Measurements from ENCODE around the gene USP46. TPM values are rescaled to one million over a fixed set of nuclear protein-coding genes. Genes with fewer than 3 reads are reported as not detected.

The USP46 gene
- total and polyA plus RNA-seq, 2 of the 8 experiments (the other 6 are each of a cell fraction or from before 2014, with no cell fraction given): 10.6 to 62.4 TPM

DNA sequence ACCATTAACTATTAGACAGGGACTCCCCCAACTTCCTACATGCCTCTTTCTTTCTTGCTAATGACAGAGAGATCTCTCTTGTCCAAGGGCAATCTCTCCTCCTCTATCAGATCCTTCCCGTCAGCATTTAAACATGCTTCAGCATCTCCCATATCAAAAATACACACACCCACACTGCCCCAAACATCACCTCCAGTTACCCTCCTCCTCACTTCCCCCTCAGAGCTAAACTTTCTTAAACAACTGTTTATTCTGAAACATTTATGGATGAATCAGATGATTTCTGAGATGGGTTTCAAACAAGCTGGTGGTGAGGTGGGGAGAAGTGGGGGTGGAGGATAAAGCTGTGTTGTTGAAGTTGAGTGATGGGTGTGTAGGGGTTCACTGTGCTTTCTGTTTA is 23.5 kb downstream of the USP46 start:
- peaks cover 2 to 11% of the 10 kb centered on the region in 2 experiments for H4K20me1 ChIP-seq (replicated peaks in 1 of 2; ENCODE audit: control insufficient read depth in 1 of 2, insufficient read depth in 2 of 2, low read length in 2 of 2)
- no peak for TF ChIP-seq HDAC6 (IDR thresholded peaks at IDR 0.05; ENCODE audit: low read depth, low read length)
- TF ChIP-seq SRF (IDR thresholded peaks at IDR 0.05; ENCODE audit: low read depth, low read length): no peak
- TF ChIP-seq ASH2L (IDR thresholded peaks at IDR 0.05; ENCODE audit: low read length): no peak
- no peak for TF ChIP-seq BACH1 (IDR thresholded peaks at IDR 0.05; ENCODE audit: low read length)
- no peak for TF ChIP-seq CBX8 (IDR thresholded peaks at IDR 0.05; ENCODE audit: borderline replicate concordance, low read depth, low read length)
- no peak for TF ChIP-seq SP1 (IDR thresholded peaks at IDR 0.05; ENCODE audit: low read depth, low read length)
- TF ChIP-seq BCL11A (IDR thresholded peaks at IDR 0.05; ENCODE audit: low read depth in 2 of 2, low read length in 2 of 2): no peak
- TF ChIP-seq CEBPB (IDR thresholded peaks at IDR 0.05; ENCODE audit: low read depth, low read length): no peak
- TF ChIP-seq FOSL1 (IDR thresholded peaks at IDR 0.05; ENCODE audit: insufficient read depth, low read depth, low read length): no peak
- no peak for TF ChIP-seq TCF12 (IDR thresholded peaks at IDR 0.05; ENCODE audit: low read depth, low read length)
- no peak for TF ChIP-seq TBP (IDR thresholded peaks at IDR 0.05; ENCODE audit: low read depth, low read length)
- H2BK12ac ChIP-seq (ENCODE audit: low read depth, low read length): no peak overlapping the region
- H3K14ac ChIP-seq (ENCODE audit: insufficient read length): no peak overlapping the region
- CTCF ChIA-PET (ENCODE audit: partially characterized antibody): no interaction called here
- H3K4me1 ChIP-seq (replicated peaks in 1 of 4; ENCODE audit: control insufficient read depth in 3 of 4, insufficient read depth in 4 of 4, low read length in 3 of 4): no peaks in the 10 kb centered on the region; a peak in 1 of 7 replicates
- no peak overlapping the region for H2BK120ac ChIP-seq (replicated peaks; ENCODE audit: low read depth, low read length)
- H2AK5ac ChIP-seq (ENCODE audit: low read depth, low read length): no peak overlapping the region
- no peak overlapping the region for H2BK15ac ChIP-seq (ENCODE audit: low read length)
- no peak overlapping the region for H4K91ac ChIP-seq (replicated peaks; ENCODE audit: insufficient read length, low read length)
- H3K9ac ChIP-seq (replicated peaks in 1 of 4; ENCODE audit: extremely low read depth in 1 of 4, low read depth in 3 of 4, low read length in 3 of 4): no peak overlapping the region
- no peaks in the 10 kb centered on the region for H3K9me3 ChIP-seq (ENCODE audit: insufficient read depth in 2 of 2, low read depth in 1 of 2, low read length in 1 of 2)
- no peak overlapping the region for H3K27ac ChIP-seq (ENCODE audit: low read depth, low read length)
- peaks cover 34 to 89% of the 10 kb centered on the region in 2 experiments for H3K79me2 ChIP-seq (ENCODE audit: control insufficient read depth in 1 of 2, insufficient read depth in 2 of 2, low read length in 2 of 2)
- WGBS, 2 experiments (ENCODE audit: extremely low coverage in 1 of 2, insufficient coverage in 1 of 2, insufficient read length in 1 of 2, insufficient replicate concordance in 2 of 2, low coverage in 1 of 2, low lambda C conversion rate in 2 of 2, missing lambda C conversion rate in 1 of 2): 93% methylated on average over 1 of the region's 1 CpG; no CpG with 5 or more reads in 1 of the 2 experiments
- peaks cover 0 to 8% (median 2%) of the 10 kb centered on the region in 4 experiments; a peak in 2 of 8 replicates for H3K36me3 ChIP-seq (ENCODE audit: control insufficient read depth in 2 of 4, insufficient read depth in 4 of 4, low read length in 3 of 4)
- no peak overlapping the region for H3K4me2 ChIP-seq (ENCODE audit: insufficient read depth in 1 of 2, low read depth in 2 of 2, low read length in 2 of 2)
- FAIRE-seq: no peak
- H2BK20ac ChIP-seq (ENCODE audit: low read length): no peak overlapping the region
- no peak overlapping the region for H4K5ac ChIP-seq (ENCODE audit: insufficient read length, low read depth, low read length)
- H3K18ac ChIP-seq (ENCODE audit: extremely low read depth, low read length): no peak overlapping the region
- H2BK5ac ChIP-seq (ENCODE audit: low read depth, low read length): no peak overlapping the region
- H3K27me3 ChIP-seq (replicated peaks in 1 of 4; ENCODE audit: control insufficient read depth in 3 of 4, extremely low read depth in 1 of 4, insufficient read depth in 3 of 4, low read length in 3 of 4): no peaks in the 10 kb centered on the region
- H4K8ac ChIP-seq (ENCODE audit: extremely low read depth, insufficient read depth, low read length): no peak overlapping the region
- H3K23me2 ChIP-seq (ENCODE audit: low read depth, low read length): no peaks in the 10 kb centered on the region; the same call in 1 of the 2 replicates
- H3K79me1 ChIP-seq (ENCODE audit: low read depth, low read length): peaks cover 28% of the 10 kb centered on the region
- H3K56ac ChIP-seq (replicated peaks; ENCODE audit: insufficient read length, low read depth, low read length): no peak overlapping the region
- no peak overlapping the region for H3K4ac ChIP-seq (replicated peaks; ENCODE audit: insufficient read length, low read depth, low read length)
- H3K23ac ChIP-seq (ENCODE audit: insufficient read length): no peak overlapping the region
- POLR2A ChIA-PET (ENCODE audit: partially characterized antibody): interaction anchor here (1.0 to 2.0 kb wide), 3 partner anchors 13 to 77 kb away, joined by 3 to 7 read pairs (median 4); no protein-coding TSS in a partner anchor
- H3K4me3 ChIP-seq (ENCODE audit: extremely low read depth in 1 of 4, insufficient read depth in 2 of 4, low read depth in 3 of 4, low read length in 4 of 4): no peak overlapping the region
- no peak for DNase-seq (ENCODE audit: low read depth in 1 of 2, low spot score in 2 of 2)
- no peak overlapping the region for H2AFZ ChIP-seq (ENCODE audit: low read length)
